HG03159 (cell line): ENCODE measurements around the gene BARHL2.

Experiments
- ATAC-seq: cut with Tn5 transposase; IDR thresholded peaks from one replicate; pipeline ENCODE4 v1.9.1; 2021; ENCODE audit warnings: mild to moderate bottlenecking, moderate library complexity; ENCODE audit not compliant: unreplicated experiment

BARHL2 gene

DNA sequence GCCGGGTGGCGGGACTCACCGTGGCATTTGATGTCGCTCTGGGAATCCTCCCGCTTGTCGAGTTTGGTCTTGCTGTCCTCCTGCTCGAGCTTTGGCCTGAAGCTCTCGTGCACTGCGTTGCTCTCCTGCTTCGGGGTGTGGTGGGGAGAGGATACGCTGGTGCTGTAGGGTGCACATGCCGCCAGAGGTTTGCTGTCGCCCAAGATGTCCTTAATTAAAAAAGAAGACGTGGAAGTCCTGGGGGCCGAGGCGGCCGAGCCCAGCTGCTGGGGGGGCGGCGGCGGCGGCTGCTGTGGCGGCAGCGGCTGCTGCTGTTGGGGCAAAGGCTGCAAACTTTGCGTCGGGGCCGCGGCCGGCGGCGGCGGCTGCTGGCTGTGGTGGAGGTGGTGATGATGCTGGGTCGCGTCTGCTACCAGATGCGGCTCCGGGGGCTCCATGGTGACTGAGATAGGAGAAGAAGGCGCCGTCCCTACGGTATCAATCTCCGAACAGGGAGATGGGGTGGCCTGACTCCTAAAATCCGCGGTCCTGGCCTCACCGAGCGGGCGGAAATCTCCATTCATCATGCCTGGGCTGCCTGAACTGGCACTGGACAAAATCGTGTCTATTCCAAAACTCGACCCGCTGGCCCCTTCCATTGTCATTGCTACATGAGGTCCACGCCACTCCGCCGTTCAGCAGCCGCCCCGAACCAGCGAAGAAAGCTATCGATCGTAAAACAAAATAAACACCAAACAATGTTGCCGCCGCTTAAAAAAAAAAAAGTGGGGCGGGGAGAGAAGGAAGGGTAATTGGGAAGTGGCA is at the start of gene BARHL2:
BARHL2 (minus strand) TSS at position 751 of the 804 bp plus-strand sequence; CDS start at position 644, 107 bp downstream.
- ATAC-seq = no peak

- no peak for ATAC-seq
These were observed 46.8 kb upstream of the BARHL2 start for GRCh38 chr1:90763930-90764329.

GRCh38 chr1:90763506-90763905 is 46.4 kb upstream of the BARHL2 start:
- ATAC-seq = no peak

DNA sequence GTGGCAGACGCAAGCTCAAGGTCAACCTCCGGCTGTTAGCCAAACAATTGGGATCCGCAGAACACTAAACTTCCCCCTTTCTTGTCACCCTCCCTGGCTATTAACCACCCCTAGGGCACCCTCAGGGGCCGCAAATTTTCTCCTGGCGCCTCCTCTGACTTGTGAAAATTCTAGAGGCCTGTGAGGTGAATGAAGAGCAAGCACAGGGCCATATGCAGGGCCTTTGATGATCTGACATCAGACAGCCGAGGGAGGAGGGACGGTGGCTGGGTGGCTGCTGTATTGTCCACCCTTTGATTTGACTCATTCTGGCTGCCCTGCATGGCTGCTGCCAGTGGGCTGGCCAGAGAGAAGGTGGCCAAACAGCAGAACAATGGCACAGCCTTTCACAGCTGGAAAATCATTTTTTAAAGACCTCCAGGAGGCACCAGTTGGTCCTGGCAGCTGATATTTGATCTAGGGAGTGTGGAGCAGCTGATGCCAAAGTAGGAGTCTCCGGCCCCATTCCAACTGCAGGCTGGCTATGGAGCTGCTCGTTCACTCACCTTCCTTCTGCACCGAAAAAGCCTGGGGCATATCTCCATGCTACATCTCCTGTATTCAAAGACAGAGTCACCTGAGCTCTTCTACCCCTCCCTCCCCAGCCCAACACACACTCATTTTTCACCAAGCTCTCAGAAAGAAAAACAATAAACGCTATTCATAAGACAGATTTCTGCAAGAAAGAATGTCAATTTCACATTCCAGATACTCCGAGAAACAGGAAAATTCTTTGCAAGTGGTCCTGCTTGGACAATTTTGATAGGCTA is 44.9 kb upstream of the BARHL2 start:
- ATAC-seq = no peak

- ATAC-seq = no peak
These were observed 44.1 kb upstream of the BARHL2 start for GRCh38 chr1:90761156-90761555.

GRCh38 chr1:90753556-90753955 is 36.5 kb upstream of the BARHL2 start:
- no peak for ATAC-seq

- ATAC-seq = no peak
These were observed 31.6 kb upstream of the BARHL2 start for GRCh38 chr1:90748668-90749067.

- ATAC-seq = no peak
These were observed 29.8 kb upstream of the BARHL2 start for GRCh38 chr1:90746857-90747256.

- no peak for ATAC-seq
These were observed 28.9 kb upstream of the BARHL2 start for GRCh38 chr1:90745972-90746371.

GRCh38 chr1:90732136-90732535 is 15.0 kb upstream of the BARHL2 start:
- ATAC-seq = no peak

GRCh38 chr1:90731382-90732050 is 14.4 kb upstream of the BARHL2 start:
- ATAC-seq = no peak

- no peak for ATAC-seq
These were observed 13.3 kb upstream of the BARHL2 start for GRCh38 chr1:90730243-90731022.

- no peak for ATAC-seq
These were observed 12.6 kb upstream of the BARHL2 start for GRCh38 chr1:90729504-90730242.

- ATAC-seq = no peak
These were observed 11.6 kb upstream of the BARHL2 start for GRCh38 chr1:90728502-90729287.

- no peak for ATAC-seq
These were observed 10.9 kb upstream of the BARHL2 start for GRCh38 chr1:90727917-90728501.

DNA sequence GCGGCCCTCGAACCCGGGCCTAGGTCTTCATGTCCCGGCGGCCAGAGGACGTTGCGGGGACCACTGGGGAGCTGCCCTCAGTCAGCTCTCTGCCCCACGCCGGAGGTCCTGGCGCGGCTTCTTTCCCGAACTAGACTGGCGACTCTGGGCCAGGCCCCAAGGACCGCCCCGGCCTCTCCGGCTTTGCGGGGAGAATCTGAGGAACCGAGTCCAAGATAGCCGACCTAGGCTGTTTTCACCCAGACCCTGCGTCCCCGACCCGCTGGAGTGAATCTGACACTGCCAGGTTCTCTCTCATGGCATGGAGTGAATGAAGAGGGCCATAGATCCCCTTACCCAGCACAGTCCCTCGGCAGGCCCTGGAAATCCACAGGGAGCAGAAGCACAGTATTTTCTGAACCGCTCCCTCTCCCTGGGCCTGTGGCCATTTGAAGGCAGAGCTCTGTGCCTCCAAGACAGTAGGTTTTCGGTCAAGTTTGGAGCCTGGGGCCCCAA is 9.9 kb upstream of the BARHL2 start:
- ATAC-seq = no peak

DNA sequence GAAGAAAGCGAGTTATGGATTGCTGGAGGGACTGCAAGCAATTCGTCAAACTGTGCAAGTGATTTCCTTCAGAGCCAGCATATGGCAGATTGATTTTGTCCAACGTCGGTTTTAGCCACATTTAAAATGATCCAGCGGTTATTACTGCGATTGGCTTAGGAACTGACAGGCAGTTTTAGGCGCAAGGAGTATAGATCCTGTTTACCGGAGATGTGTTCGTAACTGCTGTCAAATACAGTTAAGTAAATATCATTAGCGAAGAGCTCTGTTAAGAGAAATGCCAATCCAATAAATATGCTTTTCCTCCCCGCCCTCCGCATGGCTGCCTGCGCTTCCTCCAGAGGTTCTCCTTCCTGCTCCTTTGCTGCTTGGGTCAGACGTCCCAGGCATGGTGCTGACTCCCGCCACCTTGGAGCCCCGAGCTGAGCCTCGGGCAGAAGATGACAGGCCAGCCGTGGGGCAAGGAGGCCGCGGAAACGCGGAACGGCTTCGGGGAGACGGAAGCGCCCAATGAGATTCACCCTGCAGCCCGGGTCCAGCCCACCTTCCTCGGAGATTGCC is 9.4 kb upstream of the BARHL2 start:
- no peak for ATAC-seq

GRCh38 chr1:90725657-90726424 is 8.7 kb upstream of the BARHL2 start:
- ATAC-seq = no peak
